CD4-positive, alpha-beta T cell (primary cell): ENCODE measurements around the gene TENM4. TPM values are rescaled to one million over a fixed set of nuclear protein-coding genes. Genes with fewer than 3 reads are reported as not detected.

ENCODE experiments used
- ATAC-seq: fragments of 200-7000 bp; cut with Tn5 transposase; one replicate; pipeline ENCODE4 v1.10.0; 2022; ENCODE audit warnings: mild to moderate bottlenecking; ENCODE audit not compliant: poor library complexity
- CTCF ChIA-PET: fragments of 350-600 bp; sonication (Branson Sonifier 250); formaldehyde crosslinking; loops from one replicate; lab custom pipeline; 2021; ENCODE audit warnings: antibody characterized with exemption, inconsistent platforms; lab: Charles Lee
- POLR2A ChIA-PET: fragments of 350-600 bp; sonication (Branson Sonifier 250); formaldehyde crosslinking; loops from one replicate; lab custom pipeline; 2021; ENCODE audit warnings: antibody characterized with exemption, inconsistent platforms; lab: Charles Lee
- DNase-seq, 14 experiments: peaks; one replicate each; pipeline ENCODE4 v3.0.0-alpha.2; 2013 to 2020; ENCODE audit warnings: mixed read lengths in 2 of 14
- H3K27ac ChIP-seq, 2 donors: one replicate each; pipeline versions ENCODE4 v1.5.1 to v1.7.0; 2013; ENCODE audit warnings: low read length in 2 of 2, low read depth in 1 of 2, mild to moderate bottlenecking in 1 of 2
- H3K27me3 ChIP-seq, 2 experiments: 1 replicate in 1 of 2; 2 replicates in 1 of 2; pipeline versions ENCODE4 v1.6.1 to v1.7.0; 2013; ENCODE audit warnings: low read length in 2 of 2, control low read depth in 1 of 2, mild to moderate bottlenecking in 1 of 2, moderate library complexity in 1 of 2; ENCODE audit not compliant: insufficient read depth in 2 of 2, control insufficient read depth in 1 of 2
- H3K36me3 ChIP-seq: one replicate; pipeline ENCODE4 v1.6.1; 2013; ENCODE audit warnings: low read length, control low read depth; ENCODE audit not compliant: insufficient read depth
- H3K4me1 ChIP-seq: one replicate; pipeline ENCODE4 v1.6.1; 2013; ENCODE audit warnings: low read length, control low read depth; ENCODE audit not compliant: insufficient read depth
- H3K4me3 ChIP-seq: one replicate; pipeline ENCODE4 v1.5.1; 2013; ENCODE audit warnings: mild to moderate bottlenecking, low read length, moderate library complexity
- H3K9me3 ChIP-seq, 2 experiments: 1 replicate in 1 of 2; 2 replicates in 1 of 2; pipeline versions ENCODE4 v1.6.1 to v1.7.0; 2013; ENCODE audit warnings: low read length in 2 of 2, mild to moderate bottlenecking in 2 of 2, control low read depth in 1 of 2, moderate library complexity in 1 of 2; ENCODE audit not compliant: control insufficient read depth in 1 of 2, insufficient read depth in 1 of 2
- H3K27ac Mint-ChIP-seq: one replicate; pipeline ENCODE4 v1.8.0; 2020; ENCODE audit warnings: mixed read lengths
- H3K27me3 Mint-ChIP-seq: one replicate; pipeline ENCODE4 v1.8.0; 2021; ENCODE audit warnings: mixed read lengths
- H3K36me3 Mint-ChIP-seq: one replicate; pipeline ENCODE4 v1.8.0; 2021; ENCODE audit warnings: low read depth, mixed read lengths
- H3K4me1 Mint-ChIP-seq: one replicate; pipeline ENCODE4 v1.8.0; 2021; ENCODE audit warnings: low read depth, mixed read lengths
- H3K4me3 Mint-ChIP-seq: one replicate; pipeline ENCODE4 v1.8.0; 2020; ENCODE audit warnings: mild to moderate bottlenecking, mixed read lengths
- H3K9me3 Mint-ChIP-seq: one replicate; pipeline ENCODE4 v1.8.0; 2020; ENCODE audit warnings: mixed read lengths
- CTCF ChIP-seq: fragments of 200-600 bp; IDR thresholded peaks from one replicate; pipeline ENCODE4 v1.8.0; 2022; ENCODE audit warnings: antibody characterized with exemption, mild to moderate bottlenecking
- intact Hi-C, 2 experiments: fragments of 100-400 bp; cut with DNase I in 1 of 2; cut with micrococcal nuclease in 1 of 2; formaldehyde crosslinking; loops; one replicate each; pipeline versions ENCODE4 v1.15.1 to v1.9.0; 2023 to 2025; cut with DNase I, micrococcal nuclease
- total RNA-seq, 174 experiments: library from RNA in 2 of 174; stranded (reverse) in 2 of 174; gene quantifications; one replicate each; pipeline ENCODE4 v1.2.3 and lab custom pipeline; 2021 to 2026

The TENM4 gene
- total RNA-seq, 2 experiments from 2014 or later, result 0.22 to 0.31 TPM

- Mint-ChIP-seq H3K4me1 (no peaks in the 10 kb centered on the region), H3K4me3 (no peak overlapping the region), H3K27ac (no peak overlapping the region), H3K36me3 (no peaks in the 10 kb centered on the region), H3K9me3 (no peaks in the 10 kb centered on the region), H3K27me3 (no peaks in the 10 kb centered on the region)
- Histone ChIP-seq H3K4me3 (no peak overlapping the region), H3K27me3 (peaks cover 0 to 4% of the 10 kb centered on the region in 2 experiments), H3K9me3 (no peaks in the 10 kb centered on the region), H3K4me1 (no peaks in the 10 kb centered on the region), H3K36me3 (no peaks in the 10 kb centered on the region), H3K27ac (no peak overlapping the region)
- no peak for ATAC-seq
- peak in 1 of 14 experiments; percentile 24 for DNase-seq
- POLR2A ChIA-PET, result no interaction called here
- CTCF ChIA-PET, result no interaction called here
- intact Hi-C loops, result no loop called here
- TF ChIP-seq CTCF, result no peak
Observed at GRCh38 chr11:78812513-78813293, 628.1 kb downstream of the TENM4 start.

GRCh38 chr11:78810559-78811009, 630.2 kb downstream of the TENM4 start:
- Mint-ChIP-seq H3K4me1 (no peaks in the 10 kb centered on the region), H3K27me3 (peaks cover 4% of the 10 kb centered on the region), H3K27ac (no peak overlapping the region), H3K36me3 (no peaks in the 10 kb centered on the region), H3K4me3 (no peak overlapping the region), H3K9me3 (no peaks in the 10 kb centered on the region)
- no peak for TF ChIP-seq CTCF
- H3K36me3 ChIP-seq, result no peaks in the 10 kb centered on the region
- no peak overlapping the region for H3K27ac ChIP-seq
- no peaks in the 10 kb centered on the region for H3K4me1 ChIP-seq
- no peak for DNase-seq
- H3K4me3 ChIP-seq, result no peak overlapping the region
- ChIA-PET POLR2A (no interaction called here), CTCF (no interaction called here)
- no peak for ATAC-seq
- peaks cover 0 to 2% of the 10 kb centered on the region in 2 experiments for H3K27me3 ChIP-seq
- intact Hi-C loops, result no loop called here
- no peaks in the 10 kb centered on the region for H3K9me3 ChIP-seq

GRCh38 chr11:78809931-78810541, 630.8 kb downstream of the TENM4 start:
- no peak overlapping the region for H3K27ac Mint-ChIP-seq
- H3K9me3 Mint-ChIP-seq, result no peaks in the 10 kb centered on the region
- Histone ChIP-seq H3K27me3 (peaks cover 0 to 2% of the 10 kb centered on the region in 2 experiments), H3K4me1 (no peaks in the 10 kb centered on the region), H3K9me3 (no peaks in the 10 kb centered on the region), H3K36me3 (no peaks in the 10 kb centered on the region), H3K4me3 (no peak overlapping the region), H3K27ac (no peak overlapping the region)
- ChIA-PET CTCF (no interaction called here), POLR2A (no interaction called here)
- no peak overlapping the region for H3K4me3 Mint-ChIP-seq
- TF ChIP-seq CTCF, result no peak
- H3K36me3 Mint-ChIP-seq, result no peaks in the 10 kb centered on the region
- DNase-seq, result no peak
- no peaks in the 10 kb centered on the region for H3K4me1 Mint-ChIP-seq
- intact Hi-C loops, result no loop called here
- H3K27me3 Mint-ChIP-seq, result peaks cover 9% of the 10 kb centered on the region
- no peak for ATAC-seq
